Measurements from ENCODE around the gene NOTUM. TPM values are rescaled to one million over a fixed set of nuclear protein-coding genes. Genes with fewer than 3 reads are reported as not detected.

The NOTUM gene
- polyA plus RNA-seq (2012; ENCODE audit: insufficient read depth, insufficient read length), result 12.2 TPM

DNA sequence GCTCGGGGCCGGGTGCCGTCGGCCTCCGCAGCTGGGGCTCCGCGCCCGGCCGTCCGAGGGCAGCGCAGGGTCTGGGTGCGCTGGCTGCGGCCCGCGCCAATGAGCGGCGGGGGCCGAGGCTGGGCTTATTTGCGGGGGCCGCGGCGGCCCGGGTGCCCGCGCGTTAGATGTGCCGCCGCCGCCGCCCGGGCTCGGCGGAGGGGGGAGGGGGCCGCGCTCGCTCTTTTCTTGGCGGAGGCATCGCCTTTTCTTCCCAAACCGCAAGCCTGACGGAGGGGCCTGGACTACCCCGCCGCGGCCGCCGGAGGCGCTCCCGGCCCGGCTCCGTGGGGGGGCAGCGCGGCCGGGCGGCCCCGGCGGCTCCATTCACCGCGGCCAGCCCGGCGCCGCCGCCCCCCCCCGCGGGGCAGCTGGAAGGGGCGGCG is at the start of gene NOTUM:
TSS of gene NOTUM (minus strand) at position 101 of the 425 bp plus-strand sequence. CDS start 278 bp downstream, outside the sequence.
- no peak for DNase-seq (ENCODE audit: low read depth, low spot score)
- H3K4me3 ChIP-seq (ENCODE audit: low read length), result no peak within 1 kb of the TSS

DNA sequence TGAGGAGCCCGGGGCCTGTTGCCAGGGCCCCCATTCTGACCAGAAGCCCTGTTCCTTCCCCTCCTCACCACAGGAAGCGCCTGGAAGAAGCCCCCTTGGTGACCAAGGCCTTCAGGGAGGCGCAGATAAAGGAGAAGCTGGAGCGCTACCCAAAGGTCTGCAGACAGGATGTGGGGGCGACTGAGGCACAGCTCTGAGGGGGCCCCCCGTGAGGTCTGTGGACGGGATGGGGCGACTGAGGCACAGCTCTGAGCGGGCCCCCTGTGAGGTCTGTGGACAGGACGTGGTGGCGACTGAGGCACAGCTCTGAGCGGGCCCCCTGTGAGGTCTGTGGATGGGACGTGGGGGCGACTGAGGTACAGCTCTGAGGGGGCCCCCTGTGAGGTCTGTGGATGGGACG is 48.4 kb upstream of the NOTUM start:
- DNase-seq (ENCODE audit: low read depth, low spot score), result no peak
- H3K4me3 ChIP-seq (ENCODE audit: low read length), result no peak overlapping the region

DNA sequence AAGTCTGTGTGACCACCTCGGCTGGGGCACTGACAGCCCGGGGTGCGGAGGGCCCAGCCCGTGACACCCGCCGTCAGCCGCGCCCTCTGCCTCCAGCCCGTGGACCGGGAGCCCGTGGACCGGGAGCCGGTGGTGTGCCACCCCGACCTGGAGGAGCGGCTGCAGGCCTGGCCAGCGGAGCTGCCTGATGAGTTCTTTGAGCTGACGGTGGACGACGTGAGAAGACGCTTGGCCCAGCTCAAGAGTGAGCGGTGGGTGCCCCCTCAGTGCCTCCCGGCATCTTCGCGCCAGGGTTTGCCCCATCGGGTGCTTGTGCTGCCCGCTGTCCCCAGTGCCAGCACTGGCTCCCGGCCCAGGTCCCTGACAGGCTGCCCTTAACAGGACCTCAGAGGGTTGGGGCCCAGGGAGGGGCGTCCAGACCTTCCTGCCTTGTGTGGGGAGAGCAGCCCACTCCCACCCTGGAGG is 48.0 kb upstream of the NOTUM start:
- DNase-seq (ENCODE audit: low read depth, low spot score), result no peak
- H3K4me3 ChIP-seq (ENCODE audit: low read length), result no peak overlapping the region

DNA sequence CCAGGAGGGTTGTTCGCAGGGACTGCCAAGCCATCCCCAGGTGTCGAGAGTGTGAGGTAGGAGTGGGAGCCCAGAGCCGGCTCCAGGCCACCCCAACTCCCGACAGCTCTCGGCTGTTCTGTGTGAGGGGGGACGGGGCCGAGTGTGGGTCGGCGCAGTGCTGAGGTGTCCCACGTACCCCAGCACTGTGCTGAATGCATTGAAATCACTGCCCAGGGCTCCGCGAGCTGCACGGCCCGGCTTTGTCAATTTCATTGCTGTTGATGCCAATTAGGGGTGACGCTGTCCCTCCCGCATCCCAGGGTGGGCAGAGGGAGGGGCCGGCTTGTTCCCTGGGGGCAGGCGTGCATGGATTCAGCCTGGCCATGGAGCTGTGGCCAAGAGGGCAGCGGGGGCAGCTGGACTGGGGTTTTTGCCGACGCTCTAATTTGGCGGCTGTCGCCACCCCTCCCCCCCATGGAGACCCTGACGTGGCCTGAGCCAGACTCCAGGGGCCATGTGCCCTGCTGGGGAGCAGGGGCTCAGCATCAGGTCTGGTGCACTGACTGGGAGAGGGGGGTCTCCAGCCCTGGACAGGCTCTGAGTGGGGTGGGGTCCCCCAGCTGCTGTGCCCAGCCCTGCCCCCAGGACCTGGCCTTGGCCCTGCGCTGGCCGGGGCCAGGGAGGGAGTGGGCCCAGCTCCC is 47.4 kb upstream of the NOTUM start:
- H3K4me3 ChIP-seq (ENCODE audit: low read length), result no peak overlapping the region
- no peak for DNase-seq (ENCODE audit: low read depth, low spot score)

DNA sequence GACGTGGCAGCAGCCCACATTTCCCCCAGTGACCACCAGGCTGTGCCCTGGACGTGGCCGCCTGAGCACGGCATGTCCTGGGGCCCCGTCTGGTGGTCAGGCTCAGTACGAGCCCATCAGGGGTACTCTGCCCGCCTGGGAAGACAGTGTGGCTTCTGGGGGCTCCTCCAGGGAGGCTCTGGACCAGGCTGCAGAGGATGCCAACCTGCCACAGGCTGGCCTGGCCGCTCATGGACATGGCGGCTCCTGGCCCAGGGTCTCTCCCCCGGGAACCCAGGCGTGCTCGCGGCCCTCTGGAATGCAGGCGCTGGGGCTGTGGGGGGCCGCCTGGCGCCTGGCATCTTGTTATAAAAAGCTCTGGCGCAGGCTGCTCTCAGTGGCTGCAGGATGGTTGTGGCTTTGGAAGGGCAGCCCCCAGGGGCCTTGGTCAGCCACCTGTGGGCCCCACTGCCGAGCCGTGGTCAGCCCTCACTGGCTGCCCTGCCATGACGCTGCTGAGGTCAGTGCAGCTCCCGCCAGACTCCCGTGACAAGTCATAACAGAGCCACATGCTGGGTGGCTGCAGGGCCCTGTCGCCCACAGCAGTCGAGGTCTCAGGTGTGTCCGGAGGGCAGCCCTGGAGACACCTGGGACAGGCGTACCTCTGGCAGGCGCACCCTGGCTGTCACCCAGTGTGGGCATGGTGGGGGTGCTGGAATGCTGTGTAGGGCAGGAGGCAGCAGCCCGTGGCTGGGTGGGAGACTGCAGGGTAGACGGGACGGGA is 46.7 kb upstream of the NOTUM start:
- H3K4me3 ChIP-seq (ENCODE audit: low read length), result no peak overlapping the region
- no peak for DNase-seq (ENCODE audit: low read depth, low spot score)

DNA sequence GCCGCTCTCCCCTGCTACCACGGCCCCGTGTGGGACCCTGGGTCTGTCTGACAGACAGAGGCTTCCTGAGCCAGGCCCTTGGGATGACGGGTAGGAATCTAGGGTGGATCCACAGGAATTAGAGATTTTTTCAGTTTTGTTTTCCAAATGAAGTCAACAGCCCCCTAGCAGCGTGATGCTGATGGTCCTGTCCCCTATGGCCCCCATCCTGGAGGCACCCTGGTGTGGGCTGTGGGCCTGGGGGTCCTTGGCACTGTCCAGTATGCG is 46.2 kb upstream of the NOTUM start:
- no peak for DNase-seq (ENCODE audit: low read depth, low spot score)

DNA sequence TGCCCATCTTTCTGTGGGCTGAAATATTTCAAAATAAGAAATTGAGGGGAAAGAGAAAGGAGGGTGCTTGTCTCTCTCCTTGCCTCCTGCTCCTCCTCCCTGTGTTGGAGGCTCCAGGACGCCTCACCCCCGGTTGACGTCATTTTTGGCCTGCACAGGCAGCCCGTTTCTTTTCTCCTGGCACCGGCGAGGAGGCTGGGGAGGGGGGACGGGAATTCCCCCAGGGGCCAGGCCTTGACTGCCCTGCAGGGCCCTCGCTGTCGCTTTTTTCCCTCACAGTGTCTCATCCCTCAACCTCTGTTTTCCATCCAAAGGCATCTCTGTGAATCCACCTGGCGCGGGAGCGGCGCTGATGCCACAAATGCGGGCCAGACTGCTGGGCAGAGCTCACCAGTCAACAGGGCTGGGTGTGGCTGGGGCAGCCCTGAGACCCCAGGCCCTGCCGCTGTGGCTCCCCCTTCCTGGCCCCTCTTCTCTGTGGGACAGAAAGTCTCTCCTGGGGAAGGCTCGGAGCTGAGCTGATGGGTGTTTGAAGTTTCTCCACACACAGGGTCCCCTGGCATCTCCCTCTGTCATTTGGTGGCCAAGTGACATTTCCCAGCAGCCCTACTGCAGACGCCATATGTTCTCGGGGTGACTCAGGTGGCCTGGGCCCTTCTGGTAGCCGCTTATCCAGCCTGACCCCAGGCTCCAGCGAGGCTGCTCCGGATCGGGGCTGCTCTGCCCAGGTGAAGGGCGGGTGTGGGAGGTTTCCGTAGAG is 45.7 kb upstream of the NOTUM start:
- no peak overlapping the region for H3K4me3 ChIP-seq (ENCODE audit: low read length)
- no peak for DNase-seq (ENCODE audit: low read depth, low spot score)

More for the DNA sequence above, 46.2 kb upstream of the NOTUM start:
- no peak overlapping the region for H3K4me3 ChIP-seq (ENCODE audit: low read length)

DNA sequence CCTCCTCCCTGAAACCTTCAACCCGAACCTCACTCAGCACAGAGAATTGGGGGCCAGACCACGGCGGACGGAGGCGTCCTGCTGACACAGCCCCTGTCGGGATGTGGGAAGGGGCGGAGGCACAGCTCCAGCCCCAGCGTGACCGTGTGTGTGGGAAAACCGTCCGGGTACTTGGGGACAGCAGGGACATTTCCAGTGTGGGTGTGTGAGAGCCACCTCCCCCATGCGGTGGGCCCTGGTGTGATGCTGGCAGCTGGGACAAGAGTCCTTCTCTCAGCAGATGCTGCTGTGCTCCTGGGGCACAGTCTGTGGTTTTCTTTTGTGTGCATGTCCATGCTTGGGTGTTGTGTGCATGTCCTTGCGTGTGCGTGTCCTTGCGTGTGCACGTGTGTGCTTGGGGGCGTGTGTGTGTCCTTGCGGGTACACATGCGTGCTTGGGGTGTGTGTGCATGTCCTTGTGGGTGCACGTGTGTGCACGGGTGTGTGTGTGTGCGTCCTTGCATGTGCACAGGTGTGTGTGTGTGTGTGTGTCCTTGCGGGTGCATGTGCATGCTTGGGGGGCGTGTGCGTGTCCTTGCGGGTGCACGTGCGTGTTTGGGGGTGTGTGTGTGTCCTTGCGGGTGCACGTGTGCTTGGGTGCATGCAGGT is 44.8 kb upstream of the NOTUM start:
- DNase-seq (ENCODE audit: low read depth, low spot score), result no peak
- H3K4me3 ChIP-seq (ENCODE audit: low read length), result no peak overlapping the region

DNA sequence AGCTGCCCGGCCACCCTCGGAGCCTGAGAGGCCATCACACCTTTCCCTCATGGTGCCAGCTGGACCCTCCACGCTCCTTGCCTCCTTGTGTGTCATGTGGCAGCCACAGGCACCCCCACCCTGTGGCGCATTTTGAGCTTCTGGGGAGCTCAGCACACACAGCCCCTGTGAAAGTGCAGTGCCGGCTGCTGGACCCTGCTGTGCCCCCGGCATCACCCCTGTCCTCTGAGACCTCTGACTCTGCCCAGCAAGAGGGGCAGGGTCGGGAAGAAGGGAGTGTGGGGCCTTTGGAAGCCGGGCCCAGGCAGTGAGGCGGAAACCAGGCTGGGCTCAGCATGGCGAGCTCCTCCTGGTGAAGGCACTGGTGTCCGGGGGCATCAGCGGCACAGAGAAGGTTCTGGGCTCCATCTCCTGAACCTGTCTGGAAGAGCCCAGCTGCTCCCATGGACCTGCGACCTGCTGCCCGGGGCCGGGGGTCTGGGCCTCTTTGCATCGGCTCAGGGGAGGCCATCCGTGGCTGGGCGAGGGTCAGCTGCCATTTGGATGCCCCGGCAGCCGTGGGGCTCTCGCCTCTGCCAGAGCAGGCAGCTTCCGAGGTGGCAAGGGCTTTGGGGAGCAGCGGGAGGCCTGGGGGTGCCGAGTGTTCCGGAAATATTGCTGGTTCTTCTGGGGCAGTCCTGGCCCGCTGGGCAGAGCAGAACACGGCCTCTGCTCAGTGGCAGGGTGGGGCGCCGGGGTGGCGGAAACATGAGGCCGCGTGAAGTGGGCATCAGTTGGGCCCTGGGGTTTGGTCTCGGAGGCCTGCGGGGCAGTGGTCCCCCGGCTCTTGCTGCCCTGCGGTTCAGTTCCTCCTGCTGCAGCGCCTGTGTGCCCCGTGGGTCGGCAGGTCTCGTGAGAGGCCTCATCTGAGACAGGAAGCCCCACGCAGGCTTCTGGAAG is 43.8 kb upstream of the NOTUM start:
- DNase-seq (ENCODE audit: low read depth, low spot score), result no peak
- no peak overlapping the region for H3K4me3 ChIP-seq (ENCODE audit: low read length)

DNA sequence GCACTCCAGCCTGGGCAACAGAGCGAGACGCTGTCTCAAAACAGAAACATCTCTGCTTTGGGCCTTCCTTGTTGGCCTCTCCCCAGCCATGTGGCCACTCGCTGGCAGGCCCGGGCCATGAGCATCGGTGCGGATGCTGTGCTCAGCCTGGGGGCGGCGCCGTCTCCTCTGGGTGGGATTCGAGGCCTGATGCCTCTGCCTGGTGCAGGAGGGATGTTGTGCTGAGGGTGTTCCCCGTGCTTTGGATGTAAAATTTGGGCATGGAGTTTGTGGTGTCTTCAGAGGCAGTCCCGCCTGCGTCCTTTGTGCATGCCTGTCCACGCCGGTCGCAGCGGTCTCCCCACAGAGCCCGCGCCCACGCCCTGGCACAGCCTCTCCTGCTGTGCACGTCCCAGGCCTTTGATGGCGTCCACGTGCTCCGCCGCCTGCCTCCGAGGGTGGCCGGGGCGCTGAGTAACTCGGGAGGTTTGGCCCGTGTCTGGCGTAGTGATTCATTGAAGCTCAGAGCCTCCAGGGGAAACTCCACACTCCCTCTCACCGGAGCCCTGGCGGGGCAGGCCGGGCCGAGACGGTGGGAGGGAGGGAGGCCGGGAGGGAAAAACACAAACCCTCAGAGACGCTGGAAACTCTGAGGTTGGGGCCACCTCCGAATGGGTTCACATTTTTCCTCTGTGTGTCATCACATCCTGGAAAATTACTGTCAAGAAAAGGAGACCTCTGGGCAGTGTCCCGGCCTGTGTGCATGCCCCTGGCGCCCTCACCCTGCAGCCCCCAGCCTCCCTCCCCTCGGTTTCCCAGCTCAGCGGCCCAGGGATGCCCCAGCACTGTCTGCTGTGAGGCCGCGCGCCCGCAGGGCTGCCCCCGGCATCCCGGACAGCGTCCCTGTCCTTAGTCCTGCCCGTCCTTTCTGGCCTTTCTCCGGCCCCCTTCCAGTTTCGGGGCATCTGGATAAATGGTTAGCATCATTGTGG is 42.7 kb upstream of the NOTUM start:
- no peak overlapping the region for H3K4me3 ChIP-seq (ENCODE audit: low read length)
- no peak for DNase-seq (ENCODE audit: low read depth, low spot score)

DNA sequence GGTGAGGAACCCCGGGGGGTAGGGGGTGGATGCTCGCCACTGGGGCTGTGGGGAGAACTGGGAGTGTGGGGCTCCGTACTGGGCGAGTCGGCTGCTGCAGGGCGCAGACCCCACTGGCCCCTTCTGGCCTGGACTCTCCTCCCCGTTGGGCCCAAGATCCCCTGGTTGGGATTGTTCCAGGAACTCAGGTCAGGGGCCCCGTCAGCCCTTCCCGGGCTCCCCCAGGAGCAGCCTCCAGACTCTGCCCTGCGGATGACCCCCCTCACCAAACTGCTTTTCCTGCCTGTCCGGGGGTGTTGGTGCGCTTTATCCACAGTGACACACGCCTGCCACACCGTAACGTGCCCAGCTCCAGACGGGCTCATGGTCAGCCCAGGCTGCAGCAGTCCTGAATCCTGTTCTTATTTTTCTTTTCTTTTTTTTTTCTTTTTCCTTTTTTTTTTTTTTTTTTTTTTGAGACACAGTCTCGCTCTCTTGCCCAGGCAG is 40.6 kb upstream of the NOTUM start:
- no peak overlapping the region for H3K4me3 ChIP-seq (ENCODE audit: low read length)
- no peak for DNase-seq (ENCODE audit: low read depth, low spot score)

DNA sequence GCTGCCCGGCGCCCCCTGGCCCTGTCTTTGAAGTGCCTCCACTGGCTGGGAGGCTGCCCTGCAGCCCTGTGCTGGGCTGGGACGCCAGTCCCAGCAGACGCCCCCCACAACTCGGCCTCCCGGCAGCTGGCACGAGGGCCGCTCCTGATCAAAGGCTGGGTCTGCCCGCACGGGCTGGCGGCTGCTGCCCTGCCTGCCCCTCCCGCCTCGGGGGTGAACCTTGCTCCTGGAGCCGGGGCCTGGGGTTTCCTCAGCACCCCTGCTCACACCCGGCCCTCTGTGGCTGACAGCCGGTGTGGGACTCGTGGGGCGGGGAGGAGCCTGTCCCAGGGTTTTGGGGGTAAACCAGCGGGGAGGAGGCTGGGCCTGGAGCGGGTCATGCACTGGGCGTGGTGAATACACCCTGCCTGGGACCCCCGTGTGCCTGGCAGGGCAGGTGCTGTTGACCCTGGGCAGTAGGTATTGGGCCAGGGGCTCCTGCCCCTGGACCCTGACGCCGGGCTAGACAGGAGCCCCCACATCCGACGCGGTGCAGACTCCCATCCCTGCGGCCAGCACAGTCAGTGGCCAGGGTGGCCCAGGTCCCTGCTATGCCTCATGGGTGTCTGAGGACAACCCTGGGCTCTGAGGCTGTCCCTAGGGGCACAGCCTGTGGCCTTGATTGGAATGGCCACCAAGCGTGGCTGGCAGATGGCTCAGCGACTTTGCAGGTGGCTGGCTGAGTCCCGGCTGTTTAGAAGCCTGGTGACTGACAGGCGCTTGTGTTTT is 40.0 kb upstream of the NOTUM start:
- DNase-seq (ENCODE audit: low read depth, low spot score), result no peak
- no peak overlapping the region for H3K4me3 ChIP-seq (ENCODE audit: low read length)

DNA sequence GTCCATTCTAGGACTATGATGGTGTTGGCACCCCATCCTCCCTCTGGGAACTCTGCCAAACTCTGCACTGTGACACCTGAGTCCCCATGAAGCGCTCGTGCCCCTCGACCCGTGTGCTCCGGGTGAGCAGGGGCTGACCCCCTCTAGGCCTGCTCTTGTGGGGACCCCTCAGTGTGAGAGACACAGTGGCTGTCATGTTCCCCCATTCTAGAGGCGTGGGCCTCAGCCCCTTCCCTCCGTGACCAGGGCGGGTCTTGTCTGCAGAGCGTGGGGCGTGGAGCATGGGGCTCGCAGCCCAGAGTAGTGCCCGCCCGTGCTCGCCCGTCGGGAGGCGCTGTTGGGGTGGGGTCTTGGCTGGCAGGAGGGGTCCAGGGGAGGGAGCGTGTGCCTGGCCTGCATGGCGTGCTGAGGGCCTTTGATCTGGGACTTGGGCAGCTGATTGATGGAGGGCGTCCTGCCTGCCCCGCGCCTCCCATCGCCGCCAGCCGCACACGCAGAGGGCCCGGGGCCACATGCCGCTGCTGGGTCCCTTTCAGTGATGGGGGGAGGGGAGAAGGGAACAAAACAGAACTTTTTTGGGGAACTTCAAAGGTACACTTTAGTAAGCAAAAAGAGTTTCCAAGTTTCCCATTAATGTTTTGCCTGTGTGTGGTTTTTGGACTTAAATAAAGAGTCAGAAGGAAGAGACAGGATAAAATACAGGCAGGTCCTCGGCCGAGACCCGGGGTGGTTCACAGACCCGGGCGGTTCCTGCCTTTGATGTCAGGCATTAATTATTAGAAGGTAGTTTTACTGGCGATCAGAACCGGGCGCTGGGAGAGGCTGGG is 39.2 kb upstream of the NOTUM start:
- H3K4me3 ChIP-seq (ENCODE audit: low read length), result no peak overlapping the region
- no peak for DNase-seq (ENCODE audit: low read depth, low spot score)

DNA sequence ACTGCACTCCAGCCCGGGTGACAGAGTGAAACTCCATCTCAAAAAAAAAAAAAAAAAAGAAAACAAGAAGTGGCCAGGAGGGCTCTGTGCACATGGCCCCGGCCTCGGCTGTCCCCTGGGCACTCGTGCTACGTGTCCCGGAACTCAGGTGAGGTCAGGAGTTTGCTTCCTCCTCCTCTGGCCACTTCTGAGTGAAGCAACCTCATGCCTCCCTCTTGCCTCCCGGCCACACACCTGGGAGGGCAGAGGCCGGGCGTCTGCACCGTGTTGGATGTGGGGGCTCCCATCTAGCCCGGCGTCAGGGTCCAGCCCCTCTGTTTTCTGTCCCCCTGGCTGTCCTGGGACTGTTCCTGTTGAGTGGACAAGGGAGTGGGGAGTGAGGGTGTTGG is 38.6 kb upstream of the NOTUM start:
- DNase-seq (ENCODE audit: low read depth, low spot score), result no peak
- no peak overlapping the region for H3K4me3 ChIP-seq (ENCODE audit: low read length)

DNA sequence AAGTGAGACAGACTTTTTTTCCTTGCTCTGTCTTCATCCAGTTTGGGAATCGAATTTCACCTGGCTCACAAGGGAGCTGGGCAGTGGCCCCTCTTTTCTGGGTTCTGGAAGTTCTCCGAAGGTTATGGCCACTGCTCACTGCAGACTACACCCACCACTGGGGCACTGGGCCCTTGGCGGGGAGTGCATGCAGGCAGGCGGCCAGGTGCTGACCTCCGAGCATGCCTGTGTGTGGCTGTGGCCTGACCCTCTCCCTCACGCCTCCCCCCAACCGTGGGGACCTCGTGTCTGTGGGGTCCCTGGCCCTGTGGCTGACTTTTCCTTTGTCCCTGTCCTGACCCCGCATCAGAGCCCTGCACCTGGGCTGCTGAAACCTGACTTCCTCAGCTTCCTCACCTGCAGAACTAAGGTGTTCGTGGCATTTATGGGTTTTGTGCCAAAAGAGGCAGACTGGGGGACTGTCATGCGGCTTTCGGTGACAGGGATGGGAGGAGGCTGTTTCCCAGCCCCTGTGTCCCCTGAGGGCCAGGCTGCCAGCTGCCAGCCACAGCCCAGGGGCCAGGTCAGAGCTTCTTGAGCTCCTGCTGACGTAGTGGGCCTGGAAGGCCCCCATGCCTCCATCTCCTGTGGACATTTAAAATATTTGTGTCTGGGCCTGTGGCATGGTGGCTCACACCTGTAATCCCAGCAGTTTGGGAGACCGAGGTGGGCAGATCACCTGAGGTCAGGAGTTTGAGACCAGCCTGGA is 37.9 kb upstream of the NOTUM start:
- no peak overlapping the region for H3K4me3 ChIP-seq (ENCODE audit: low read length)
- DNase-seq (ENCODE audit: low read depth, low spot score), result no peak

Data from Jurkat, Clone E6-1 (cell line).